ENCODE measurements around the gene MAP1S. TPM values are rescaled to one million over a fixed set of nuclear protein-coding genes. Genes with fewer than 3 reads are reported as not detected.

MAP1S gene
- total and polyA plus RNA-seq, 2 of the 8 experiments (the other 6 are each of a cell fraction or from before 2014, with no cell fraction given): 66.7 to 115 TPM

- Histone ChIP-seq H2BK120ac (replicated peaks; ENCODE audit: low read depth, low read length) (no peak overlapping the region), H3K23me2 (ENCODE audit: low read depth, low read length) (peaks cover 8% of the 10 kb centered on the region; the same call in 1 of the 2 replicates), H3K9me3 (ENCODE audit: insufficient read depth in 2 of 2, low read depth in 1 of 2, low read length in 1 of 2) (no peaks in the 10 kb centered on the region), H4K5ac (ENCODE audit: insufficient read length, low read depth, low read length) (no peak overlapping the region), H3K23ac (ENCODE audit: insufficient read length) (no peak overlapping the region), H2AK5ac (ENCODE audit: low read depth, low read length) (no peak overlapping the region), H3K18ac (ENCODE audit: extremely low read depth, low read length) (no peak overlapping the region), H3K4me1 (replicated peaks in 1 of 4; ENCODE audit: control insufficient read depth in 3 of 4, insufficient read depth in 4 of 4, low read length in 3 of 4) (peaks cover 2 to 17% (median 10%) of the 10 kb centered on the region in 4 experiments), H2BK5ac (ENCODE audit: low read depth, low read length) (no peak overlapping the region), H3K79me1 (ENCODE audit: low read depth, low read length) (peaks cover 21% of the 10 kb centered on the region), H3K14ac (ENCODE audit: insufficient read length) (no peak overlapping the region), H3K27ac (ENCODE audit: low read depth, low read length) (no peak overlapping the region), H3K4me2 (ENCODE audit: insufficient read depth in 1 of 2, low read depth in 2 of 2, low read length in 2 of 2) (no peak overlapping the region), H2BK12ac (ENCODE audit: low read depth, low read length) (no peak overlapping the region), H3K79me2 (ENCODE audit: control insufficient read depth in 1 of 2, insufficient read depth in 2 of 2, low read length in 2 of 2) (peaks cover 14 to 65% of the 10 kb centered on the region in 2 experiments), H3K36me3 (ENCODE audit: control insufficient read depth in 2 of 4, insufficient read depth in 4 of 4, low read length in 3 of 4) (no peaks in the 10 kb centered on the region), H2BK20ac (ENCODE audit: low read length) (no peak overlapping the region), H3K56ac (replicated peaks; ENCODE audit: insufficient read length, low read depth, low read length) (no peak overlapping the region), H2BK15ac (ENCODE audit: low read length) (no peak overlapping the region), H3K27me3 (replicated peaks in 1 of 4; ENCODE audit: control insufficient read depth in 3 of 4, extremely low read depth in 1 of 4, insufficient read depth in 3 of 4, low read length in 3 of 4) (no peaks in the 10 kb centered on the region), H3K9ac (replicated peaks in 1 of 4; ENCODE audit: extremely low read depth in 1 of 4, low read depth in 3 of 4, low read length in 3 of 4) (no peak overlapping the region), H4K91ac (replicated peaks; ENCODE audit: insufficient read length, low read length) (no peak overlapping the region), H3K4ac (replicated peaks; ENCODE audit: insufficient read length, low read depth, low read length) (no peak overlapping the region), H2AFZ (ENCODE audit: low read length) (no peak overlapping the region), H4K8ac (ENCODE audit: extremely low read depth, insufficient read depth, low read length) (no peak overlapping the region), H3K4me3 (ENCODE audit: extremely low read depth in 1 of 4, insufficient read depth in 2 of 4, low read depth in 3 of 4, low read length in 4 of 4) (no peak overlapping the region), H4K20me1 (replicated peaks in 1 of 2; ENCODE audit: control insufficient read depth in 1 of 2, insufficient read depth in 2 of 2, low read length in 2 of 2) (peaks cover 10 to 23% of the 10 kb centered on the region in 2 experiments)
- peak in 1 of 2 experiments; percentile 90 for DNase-seq (ENCODE audit: low read depth in 1 of 2, low spot score in 2 of 2)
- ChIA-PET POLR2A (ENCODE audit: partially characterized antibody) (interaction anchor here (1.1 to 1.2 kb wide), 2 partner anchors 9 to 10 kb away, joined by 3 to 4 read pairs; no protein-coding TSS in a partner anchor), CTCF (ENCODE audit: partially characterized antibody) (interaction anchor here (0.5 to 3.6 kb wide), 4 partner anchors 22 to 290 kb away, joined by 3 to 14 read pairs (median 4); no protein-coding TSS in a partner anchor)
- WGBS, 2 experiments (ENCODE audit: extremely low coverage in 1 of 2, insufficient coverage in 1 of 2, insufficient read length in 1 of 2, insufficient replicate concordance in 2 of 2, low coverage in 1 of 2, low lambda C conversion rate in 2 of 2, missing lambda C conversion rate in 1 of 2): 73% methylated on average over 24 of the region's 25 CpGs; no CpG with 5 or more reads in 1 of the 2 experiments
- no peak for FAIRE-seq
- peak; percentile 95 for TF ChIP-seq JUND (IDR thresholded peaks at IDR 0.05; ENCODE audit: low read length)
- peak; percentile 78 for TF ChIP-seq JUN (IDR thresholded peaks at IDR 0.05; ENCODE audit: low read depth, low read length)
- peak; percentile 97 for TF ChIP-seq ATF2 (IDR thresholded peaks at IDR 0.05; ENCODE audit: low read length)
- TF ChIP-seq SIX5 (IDR thresholded peaks at IDR 0.05; ENCODE audit: low read depth, low read length): no peak
- no peak for TF ChIP-seq RFX5 (IDR thresholded peaks at IDR 0.05; ENCODE audit: borderline replicate concordance, low read depth, low read length)
- TF ChIP-seq CREB1 (IDR thresholded peaks at IDR 0.05): peak; percentile 87
- TF ChIP-seq E2F6 (IDR thresholded peaks at IDR 0.05): no peak
- peak; percentile 69; the same call in 1 of the 2 replicates for TF ChIP-seq KDM1A (IDR thresholded peaks at IDR 0.05; ENCODE audit: borderline replicate concordance, low read length)
- 0 out of 2 replicates have a peak, but pooled peaks have one; percentile 10 for TF ChIP-seq TEAD4 (IDR thresholded peaks at IDR 0.05; ENCODE audit: low read depth, low read length)
- TF ChIP-seq BACH1 (IDR thresholded peaks at IDR 0.05; ENCODE audit: low read length): no peak
- no peak for TF ChIP-seq KDM5A (IDR thresholded peaks at IDR 0.05; ENCODE audit: low read length)
Measured at GRCh38 chr19:17681505-17682125, 37.7 kb upstream of the MAP1S start.
